ENCODE results near the gene PTPN14. TPM values are rescaled to one million over a fixed set of nuclear protein-coding genes. Genes with fewer than 3 reads are reported as not detected.

Gene PTPN14
- total and polyA plus RNA-seq, 2 of the 4 experiments (the other 2 are of a cell fraction): 21.5 to 31.7 TPM

DNA sequence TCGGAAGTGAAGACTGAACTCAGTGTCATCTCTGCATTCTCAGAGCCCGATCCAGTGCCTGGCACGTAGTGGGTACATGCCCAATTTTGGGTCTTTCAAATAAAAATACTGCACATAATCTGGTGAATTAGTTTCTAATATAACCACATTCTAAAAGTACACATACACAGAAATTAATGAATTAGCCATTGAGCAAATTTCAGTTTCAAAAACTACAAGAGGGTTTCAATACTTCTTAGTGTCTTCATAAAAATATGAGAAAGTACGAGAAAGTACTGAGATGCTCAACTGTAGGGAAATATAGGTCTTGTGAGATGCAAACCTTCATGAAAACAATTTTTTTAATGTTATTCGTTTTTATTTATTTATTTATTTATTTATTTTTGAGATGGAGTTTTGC lies 183.6 kb downstream of the PTPN14 start:
- Histone ChIP-seq H4K91ac (ENCODE audit: insufficient read depth, low read depth, low read length) (no peak overlapping the region), H2BK5ac (ENCODE audit: low read depth, low read length, poor library complexity, severe bottlenecking) (no peak overlapping the region), H3K4me1 (ENCODE audit: control insufficient read depth, insufficient read depth, low read length) (no peaks in the 10 kb centered on the region), H3K27ac (ENCODE audit: insufficient read depth, low read length) (no peak overlapping the region), H4K5ac (ENCODE audit: low read depth, low read length) (no peak overlapping the region), H2AK5ac (ENCODE audit: low read depth, low read length) (no peak overlapping the region), H4K8ac (ENCODE audit: low read depth in 2 of 2, low read length in 2 of 2) (no peak overlapping the region), H2BK15ac (ENCODE audit: low read depth, low read length) (no peak overlapping the region), H3K9me3 (ENCODE audit: control insufficient read depth, insufficient read depth, low read length) (no peaks in the 10 kb centered on the region), H3K9me1 (ENCODE audit: insufficient read depth, low read length) (peaks cover 23% of the 10 kb centered on the region), H3K14ac (replicated peaks; ENCODE audit: low read depth, low read length) (no peak overlapping the region), H2AFZ (replicated peaks; ENCODE audit: low read length, poor library complexity) (no peak overlapping the region), H2BK120ac (ENCODE audit: low read depth, low read length) (no peak overlapping the region), H3K9ac (ENCODE audit: low read depth, low read length) (no peak overlapping the region), H2AK9ac (replicated peaks; ENCODE audit: low read depth, low read length, poor library complexity) (no peak overlapping the region), H3K27me3 (ENCODE audit: control insufficient read depth, insufficient read depth, low read length) (no peaks in the 10 kb centered on the region), H3K56ac (ENCODE audit: extremely low read depth, insufficient read depth, low read length) (no peak overlapping the region), H3K18ac (ENCODE audit: low read depth, low read length) (no peak overlapping the region), H3K4ac (ENCODE audit: low read depth, low read length) (no peak overlapping the region), H3K4me3 (ENCODE audit: insufficient read depth, low read depth, low read length) (no peak overlapping the region), H3K4me2 (ENCODE audit: low read depth, low read length) (no peak overlapping the region), H3K36me3 (ENCODE audit: control insufficient read depth, insufficient read depth, low read length) (peaks cover 49% of the 10 kb centered on the region), H2BK20ac (ENCODE audit: low read depth, low read length) (no peak overlapping the region), H3K23ac (ENCODE audit: low read depth, low read length) (no peak overlapping the region), H3K79me1 (ENCODE audit: low read depth in 1 of 2, low read length in 2 of 2) (peaks cover 11 to 43% of the 10 kb centered on the region in 2 experiments), H4K20me1 (ENCODE audit: insufficient read depth, low read length) (no peaks in the 10 kb centered on the region; the same call in 1 of the 2 replicates)
- ATAC-seq (ENCODE audit: low read depth): no peak
- POLR2A ChIA-PET (ENCODE audit: unreplicated experiment): no interaction called here
- dilution Hi-C loops (cut with HindIII; ENCODE audit: low sequenced_read_pairs, unreplicated experiment): no loop called here
- WGBS, 2 experiments (ENCODE audit: extremely low coverage in 2 of 2, insufficient read length in 1 of 2): 100% methylated on average over 3 of the region's 5 CpGs; no CpG with 5 or more reads in 1 of the 2 experiments
- no peak for TF ChIP-seq RCOR1 (IDR thresholded peaks at IDR 0.05; ENCODE audit: insufficient replicate concordance, low read length)
- no peak for TF ChIP-seq SMC3 (IDR thresholded peaks at IDR 0.05; ENCODE audit: low read depth, low read length)
- in situ Hi-C loops (cut with MboI; ENCODE audit: low sequenced_read_pairs): no loop called here
- intact Hi-C loops (cut with micrococcal nuclease): no loop called here
- no peak for DNase-seq
- no TSS peak for BruUV-seq (replicated peaks)
- CTCF ChIA-PET: no interaction called here

Measured in IMR-90 (cell line).